Ishikawa (cell line): ENCODE results near the gene GRM1.

ENCODE experiments used
- CEBPB ChIP-seq: IDR thresholded peaks from 2 replicates; pipeline ENCODE4 v1.6.1; 2012
- EGR1 ChIP-seq: IDR thresholded peaks from 2 replicates; pipeline ENCODE4 v1.6.1; 2012
- EP300 ChIP-seq: IDR thresholded peaks from 2 replicates; pipeline ENCODE4 v1.6.1; 2012; ENCODE audit warnings: borderline replicate concordance
- FOXM1 ChIP-seq: IDR thresholded peaks from 2 replicates; pipeline ENCODE4 v1.6.1; 2012; ENCODE audit warnings: low read depth, borderline replicate concordance
- RAD21 ChIP-seq: IDR thresholded peaks from 2 replicates; pipeline ENCODE4 v1.6.1; 2012; ENCODE audit warnings: low read depth
- REST ChIP-seq: IDR thresholded peaks from 2 replicates; pipeline ENCODE4 v1.6.1; 2012; ENCODE audit warnings: low read depth, mild to moderate bottlenecking
- TAF1 ChIP-seq: IDR thresholded peaks from 2 replicates; pipeline ENCODE4 v1.6.1; 2012; ENCODE audit warnings: low read depth, mild to moderate bottlenecking
- TEAD4 ChIP-seq: IDR thresholded peaks from 2 replicates; pipeline ENCODE4 v1.6.1; 2012
- USF1 ChIP-seq: IDR thresholded peaks from 2 replicates; pipeline ENCODE4 v1.6.1; 2012
- YY1 ChIP-seq: IDR thresholded peaks from 2 replicates; pipeline ENCODE4 v1.6.1; 2012; ENCODE audit warnings: low read depth
- ZBTB7A ChIP-seq: IDR thresholded peaks from 2 replicates; pipeline ENCODE4 v1.6.1; 2012; ENCODE audit warnings: low read depth
- TF ChIP-seq, protein P1 (sequence below): IDR thresholded peaks from 2 replicates; pipeline ENCODE4 v1.6.1; 2012

- TF ChIP-seq EGR1 (no peak), TAF1 (no peak), FOXM1 (no peak), YY1 (no peak), TEAD4 (no peak), RAD21 (no peak), ZBTB7A (no peak), EP300 (no peak), USF1 (no peak), CEBPB (no peak), REST (no peak)
- TF ChIP-seq, protein P1, sequence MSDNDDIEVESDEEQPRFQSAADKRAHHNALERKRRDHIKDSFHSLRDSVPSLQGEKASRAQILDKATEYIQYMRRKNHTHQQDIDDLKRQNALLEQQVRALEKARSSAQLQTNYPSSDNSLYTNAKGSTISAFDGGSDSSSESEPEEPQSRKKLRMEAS: no peak
These were observed 274.1 kb downstream of the GRM1 start for GRCh38 chr6:146302994-146303393.
